CD14-positive monocyte (primary cell): ENCODE data around the gene NLN. TPM values are rescaled to one million over a fixed set of nuclear protein-coding genes. Genes with fewer than 3 reads are reported as not detected.

Experiments used
- DNase-seq, 3 donors: peaks; one replicate each; pipeline ENCODE4 v3.0.0-alpha.2; 2011 to 2022
- H2AFZ ChIP-seq: 2 replicates; pipeline ENCODE4 v1.6.0; 2012; ENCODE audit warnings: mild to moderate bottlenecking, low read depth, low read length, inconsistent platforms; ENCODE audit not compliant: insufficient read depth, poor library complexity, severe bottlenecking
- H3K27ac ChIP-seq, 2 donors: 1 replicate in 1 of 2; 2 replicates in 1 of 2; pipeline ENCODE4 v1.5.1; 2012 to 2013; ENCODE audit warnings: low read length in 2 of 2, control low read depth in 1 of 2, inconsistent platforms in 1 of 2, low read depth in 1 of 2, mild to moderate bottlenecking in 1 of 2
- H3K27me3 ChIP-seq, 2 donors: one replicate each; pipeline versions ENCODE4 v1.6.0 to v1.6.1; 2011 to 2013; ENCODE audit warnings: low read length in 2 of 2; ENCODE audit not compliant: control insufficient read depth in 2 of 2, insufficient read depth in 2 of 2
- H3K36me3 ChIP-seq, 2 donors: replicated peaks in 1 of 2; 1 replicate in 1 of 2; 2 replicates in 1 of 2; pipeline versions ENCODE4 v1.5.1 to v1.6.1; 2012 to 2013; ENCODE audit warnings: low read length in 2 of 2, control low read depth in 1 of 2, inconsistent platforms in 1 of 2, mild to moderate bottlenecking in 1 of 2; ENCODE audit not compliant: insufficient read depth in 2 of 2, control insufficient read depth in 1 of 2
- H3K4me1 ChIP-seq, 2 donors: 1 replicate in 1 of 2; 2 replicates in 1 of 2; pipeline versions ENCODE4 v1.5.1 to v1.6.1; 2012 to 2013; ENCODE audit warnings: low read length in 2 of 2, control low read depth in 1 of 2, inconsistent platforms in 1 of 2, mild to moderate bottlenecking in 1 of 2, moderate library complexity in 1 of 2; ENCODE audit not compliant: insufficient read depth in 2 of 2, control insufficient read depth in 1 of 2
- H3K4me2 ChIP-seq: replicated peaks from 2 replicates; pipeline ENCODE3; 2012; ENCODE audit warnings: low read length, moderate library complexity, mild to moderate bottlenecking; ENCODE audit not compliant: poor library complexity, severe bottlenecking; ENCODE audit errors: extremely low read depth
- H3K4me3 ChIP-seq, 3 experiments: fragments of 200-600 bp in 1 of 3; sonication (generic) in 1 of 3; replicated peaks in 1 of 3; 1 replicate in 2 of 3; 2 replicates in 1 of 3; pipeline ENCODE4 v1.5.1; 2011 to 2013; ENCODE audit warnings: low read length in 3 of 3, mild to moderate bottlenecking in 3 of 3, control low read depth in 2 of 3, low read depth in 2 of 3, inconsistent platforms in 1 of 3, moderate library complexity in 1 of 3
- H3K79me2 ChIP-seq: 2 replicates; pipeline ENCODE4 v1.6.0; 2012; ENCODE audit warnings: mild to moderate bottlenecking, control low read depth, inconsistent platforms, low read length, moderate library complexity; ENCODE audit not compliant: insufficient read depth
- H3K9ac ChIP-seq: 2 replicates; pipeline ENCODE4 v1.6.0; 2017; ENCODE audit warnings: low read length, mild to moderate bottlenecking; ENCODE audit not compliant: insufficient read depth, poor library complexity, severe bottlenecking
- H3K9me3 ChIP-seq, 2 donors: replicated peaks in 1 of 2; 1 replicate in 1 of 2; 2 replicates in 1 of 2; pipeline versions ENCODE4 v1.5.1 to v1.6.1; 2012 to 2013; ENCODE audit warnings: low read length in 2 of 2, control low read depth in 1 of 2; ENCODE audit not compliant: control insufficient read depth in 1 of 2, insufficient read depth in 1 of 2
- H4K20me1 ChIP-seq: 2 replicates; pipeline ENCODE4 v1.6.0; 2012; ENCODE audit warnings: mild to moderate bottlenecking, low read length, control low read depth, moderate library complexity; ENCODE audit not compliant: insufficient read depth
- H3K27ac Mint-ChIP-seq, 7 donors: one replicate each; pipeline ENCODE4 v1.8.0; 2020; ENCODE audit warnings: mild to moderate bottlenecking in 7 of 7, mixed read lengths in 7 of 7, moderate library complexity in 6 of 7, inconsistent platforms in 2 of 7
- H3K27me3 Mint-ChIP-seq, 3 donors: one replicate each; pipeline ENCODE4 v1.8.0; 2021 to 2022; ENCODE audit warnings: low read depth in 3 of 3, mild to moderate bottlenecking in 3 of 3, mixed read lengths in 3 of 3, moderate library complexity in 3 of 3, inconsistent platforms in 1 of 3
- H3K36me3 Mint-ChIP-seq, 2 donors: one replicate each; pipeline ENCODE4 v1.8.0; 2020; ENCODE audit warnings: mixed read lengths in 2 of 2, inconsistent platforms in 1 of 2, mild to moderate bottlenecking in 1 of 2
- H3K4me1 Mint-ChIP-seq: one replicate; pipeline ENCODE4 v1.8.0; 2020; ENCODE audit warnings: mild to moderate bottlenecking, mixed read lengths
- H3K4me3 Mint-ChIP-seq, 2 donors: one replicate each; pipeline ENCODE4 v1.8.0; 2020; ENCODE audit warnings: mild to moderate bottlenecking in 2 of 2, mixed read lengths in 2 of 2, moderate library complexity in 1 of 2
- H3K9me3 Mint-ChIP-seq, 7 donors: one replicate each; pipeline ENCODE4 v1.8.0; 2020 to 2022; ENCODE audit warnings: mixed read lengths in 7 of 7, mild to moderate bottlenecking in 6 of 7, moderate library complexity in 6 of 7, inconsistent platforms in 2 of 7
- WGBS: methylation state at CpG from one replicate; pipeline ENCODE4 v1.1.5; 2013; ENCODE audit warnings: missing lambda C conversion rate; ENCODE audit not compliant: insufficient coverage; 5-methylcytosine and 5-hydroxymethylcytosine counted together
- intact Hi-C, 2 donors: fragments of 100-400 bp; cut with micrococcal nuclease; formaldehyde crosslinking; loops; one replicate each; pipeline versions ENCODE4 v1.15.0 to v1.15.1; 2023
- polyA plus RNA-seq, 3 donors: library from polyadenylated mRNA; depleted of rRNA in 1 of 3; unstranded in 2 of 3; stranded (reverse) in 1 of 3; fragments of 300-500 nt in 2 of 3; fragments of >200 nt in 1 of 3; fragmentation: Illumina TruSeq in 2 of 3; gene quantifications; 1 replicate in 2 of 3; 2 replicates in 1 of 3; pipeline ENCODE4 v1.2.3, GENCODE V29; 2012 to 2021
- TF ChIP-seq, protein P1 (sequence below): fragments of 200-600 bp; IDR thresholded peaks from one replicate; pipeline ENCODE4 v1.8.0; 2022; ENCODE audit warnings: antibody characterized with exemption, mild to moderate bottlenecking

Gene NLN
- polyA plus RNA-seq, 3 donors: 8.7 to 39.2 (median 17.7) TPM

DNA sequence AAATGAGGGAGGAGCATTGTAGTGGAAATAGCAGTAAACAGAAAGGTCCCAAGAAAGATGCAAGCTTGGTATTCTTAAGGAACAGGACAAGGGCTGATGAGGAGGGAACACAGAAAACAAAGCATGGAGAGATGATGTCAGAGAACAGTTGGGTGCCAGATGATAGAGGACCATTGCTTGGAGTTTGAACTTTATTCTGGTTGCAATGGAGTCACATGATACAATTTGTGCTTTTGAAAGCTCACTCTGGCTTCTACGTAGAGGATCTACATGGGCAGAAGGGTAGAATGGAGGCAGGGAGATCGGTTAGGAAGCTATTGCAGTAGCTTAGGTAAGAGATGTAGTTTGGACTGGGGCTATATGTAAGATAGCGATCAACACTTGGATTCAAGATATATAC is 39.9 kb upstream of the NLN start:
- Mint-ChIP-seq H3K9me3 (no peaks in the 10 kb centered on the region), H3K27me3 (no peaks in the 10 kb centered on the region), H3K27ac (peak overlapping the region in 2 of 7 donors; percentile 20 to 26), H3K4me3 (no peak overlapping the region), H3K36me3 (peaks cover 71 to 81% of the 10 kb centered on the region in 2 donors), H3K4me1 (no peaks in the 10 kb centered on the region)
- TF ChIP-seq, protein P1, sequence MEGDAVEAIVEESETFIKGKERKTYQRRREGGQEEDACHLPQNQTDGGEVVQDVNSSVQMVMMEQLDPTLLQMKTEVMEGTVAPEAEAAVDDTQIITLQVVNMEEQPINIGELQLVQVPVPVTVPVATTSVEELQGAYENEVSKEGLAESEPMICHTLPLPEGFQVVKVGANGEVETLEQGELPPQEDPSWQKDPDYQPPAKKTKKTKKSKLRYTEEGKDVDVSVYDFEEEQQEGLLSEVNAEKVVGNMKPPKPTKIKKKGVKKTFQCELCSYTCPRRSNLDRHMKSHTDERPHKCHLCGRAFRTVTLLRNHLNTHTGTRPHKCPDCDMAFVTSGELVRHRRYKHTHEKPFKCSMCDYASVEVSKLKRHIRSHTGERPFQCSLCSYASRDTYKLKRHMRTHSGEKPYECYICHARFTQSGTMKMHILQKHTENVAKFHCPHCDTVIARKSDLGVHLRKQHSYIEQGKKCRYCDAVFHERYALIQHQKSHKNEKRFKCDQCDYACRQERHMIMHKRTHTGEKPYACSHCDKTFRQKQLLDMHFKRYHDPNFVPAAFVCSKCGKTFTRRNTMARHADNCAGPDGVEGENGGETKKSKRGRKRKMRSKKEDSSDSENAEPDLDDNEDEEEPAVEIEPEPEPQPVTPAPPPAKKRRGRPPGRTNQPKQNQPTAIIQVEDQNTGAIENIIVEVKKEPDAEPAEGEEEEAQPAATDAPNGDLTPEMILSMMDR: no peak
- Histone ChIP-seq H3K4me3 (no peak overlapping the region), H4K20me1 (no peaks in the 10 kb centered on the region), H3K27ac (no peak overlapping the region), H3K9me3 (no peaks in the 10 kb centered on the region), H3K4me1 (no peaks in the 10 kb centered on the region), H3K79me2 (no peaks in the 10 kb centered on the region), H3K4me2 (no peak overlapping the region), H2AFZ (no peak overlapping the region), H3K27me3 (no peaks in the 10 kb centered on the region), H3K36me3 (peaks cover 61 to 90% of the 10 kb centered on the region in 2 donors), H3K9ac (no peak overlapping the region)
- no peak for DNase-seq
- WGBS: no CpG with 5 or more reads among the region's 3 CpGs
- intact Hi-C loops: no loop called here

GRCh38 chr5:65693121-65693520 is 28.9 kb upstream of the NLN start:
- intact Hi-C loops: no loop called here
- no peaks in the 10 kb centered on the region for H3K27me3 Mint-ChIP-seq
- peak overlapping the region in 3 of 7 donors; percentile 5 to 59 (median 56) for H3K27ac Mint-ChIP-seq
- Histone ChIP-seq H4K20me1 (peaks cover 7% of the 10 kb centered on the region), H3K79me2 (no peaks in the 10 kb centered on the region), H3K9ac (no peak overlapping the region), H3K4me1 (no peaks in the 10 kb centered on the region), H3K27me3 (no peaks in the 10 kb centered on the region), H2AFZ (no peak overlapping the region), H3K4me2 (no peak overlapping the region), H3K27ac (no peak overlapping the region), H3K36me3 (peaks cover 53 to 85% of the 10 kb centered on the region in 2 donors), H3K4me3 (no peak overlapping the region), H3K9me3 (no peaks in the 10 kb centered on the region)
- peaks cover 37 to 46% of the 10 kb centered on the region in 2 donors for H3K36me3 Mint-ChIP-seq
- TF ChIP-seq, protein P1: no peak
- no peaks in the 10 kb centered on the region for H3K4me1 Mint-ChIP-seq
- H3K9me3 Mint-ChIP-seq: peaks cover 0 to 3% (median 0%) of the 10 kb centered on the region in 7 donors
- no peak overlapping the region for H3K4me3 Mint-ChIP-seq
- WGBS: 95% methylated on average over 2 of the region's 2 CpGs
- no peak for DNase-seq
